22Rv1 (cell line): Measurements from ENCODE around the gene C6orf89.

ENCODE experiments used
- H3K27ac ChIP-seq: fragments of 450-650 bp; 2 replicates; pipeline ENCODE4 v1.5.1; 2017
- CTCF ChIP-seq: fragments of 450-650 bp; IDR thresholded peaks from 2 replicates; pipeline ENCODE4 v1.5.1; 2017; ENCODE audit warnings: mild to moderate bottlenecking
- ZFX ChIP-seq: fragments of 450-650 bp; IDR thresholded peaks from 2 replicates; pipeline ENCODE4 v1.6.1; 2017; ENCODE audit warnings: antibody characterized with exemption, borderline replicate concordance

C6orf89 gene

GRCh38 chr6:36971921-36972673, 86.3 kb downstream of the C6orf89 start:
- TF ChIP-seq CTCF = no peak
- TF ChIP-seq ZFX = no peak
- no peak overlapping the region for H3K27ac ChIP-seq

- no peak overlapping the region for H3K27ac ChIP-seq
- TF ChIP-seq ZFX (no peak), CTCF (no peak)
These were observed 87.4 kb downstream of the C6orf89 start for GRCh38 chr6:36973190-36973589.

GRCh38 chr6:36973647-36974046, 87.9 kb downstream of the C6orf89 start:
- H3K27ac ChIP-seq = no peak overlapping the region
- TF ChIP-seq CTCF (no peak), ZFX (no peak)

GRCh38 chr6:36975231-36976006, 89.7 kb downstream of the C6orf89 start:
- no peak overlapping the region for H3K27ac ChIP-seq
- TF ChIP-seq CTCF = no peak
- TF ChIP-seq ZFX = no peak

GRCh38 chr6:36976007-36976264, 90.2 kb downstream of the C6orf89 start:
- TF ChIP-seq ZFX (no peak), CTCF (no peak)

GRCh38 chr6:36976509-36976908, 90.8 kb downstream of the C6orf89 start:
- TF ChIP-seq ZFX (no peak), CTCF (no peak)
- no peak overlapping the region for H3K27ac ChIP-seq

More at GRCh38 chr6:36976007-36976264, 90.2 kb downstream of the C6orf89 start:
- no peak overlapping the region for H3K27ac ChIP-seq

GRCh38 chr6:36976931-36977330, 91.2 kb downstream of the C6orf89 start:
- TF ChIP-seq CTCF (no peak), ZFX (no peak)
- no peak overlapping the region for H3K27ac ChIP-seq
